HepG2 (cell line): ENCODE data around the gene VDR. TPM values are rescaled to one million over a fixed set of nuclear protein-coding genes. Genes with fewer than 3 reads are reported as not detected.

Experiments
- ATAC-seq: fragments of 200-7000 bp; cut with Tn5 transposase; 3 replicates; pipeline ENCODE4 v1.9.1; 2020; ENCODE audit warnings: mild to moderate bottlenecking, moderate library complexity
- BruUV-seq: library from RNA; stranded (reverse); fragments of 400-500 nt; replicated peaks from 2 replicates; lab custom pipeline; 2021; lab: Mats Ljungman, UMichigan
- CTCF ChIA-PET: fragments of 300-600 bp; formaldehyde crosslinking; extraction: SDS; loops from one replicate; lab custom pipeline; 2021; ENCODE audit warnings: low total read pairs, inconsistent platforms, low intra/inter-chr PET ratio; lab: Yijun Ruan, JAX
- POLR2A ChIA-PET: fragments of 350-600 bp; sonication (Branson Sonifier 250); formaldehyde crosslinking; loops from one replicate; lab custom pipeline; 2020; ENCODE audit warnings: antibody characterized with exemption, inconsistent platforms; lab: Yijun Ruan, JAX
- DNase-seq: peaks from one replicate; pipeline ENCODE4 v3.0.0-alpha.2; 2015; ENCODE audit warnings: low spot score
- FAIRE-seq: peaks from 3 replicates; lab custom pipeline; 2011; peaks lifted over from hg19 to GRCh38; lab: Jason Lieb, UNC
- H2AFZ ChIP-seq: one replicate; pipeline ENCODE4 v1.6.1; 2011; ENCODE audit warnings: low read length, inconsistent platforms
- H3K27ac ChIP-seq: fragments of 300-600 bp; 3 replicates; pipeline ENCODE4 v1.8.0; 2011; ENCODE audit warnings: mixed run types, mild to moderate bottlenecking, mixed read lengths, low read length, inconsistent platforms; ENCODE audit not compliant: insufficient read depth; ENCODE audit errors: extremely low read length
- H3K27me3 ChIP-seq, 2 experiments: fragments of 200-600 bp in 1 of 2; 2 replicates in 1 of 2; 3 replicates in 1 of 2; pipeline versions ENCODE4 v1.6.0 to v1.8.0; 2011; ENCODE audit warnings: low read length in 2 of 2, mild to moderate bottlenecking in 2 of 2, moderate library complexity in 2 of 2, inconsistent platforms in 1 of 2; ENCODE audit not compliant: insufficient read depth in 2 of 2, control insufficient read depth in 1 of 2
- H3K36me3 ChIP-seq, 2 experiments: fragments of 200-600 bp in 1 of 2; replicated peaks in 1 of 2; 2 replicates in 1 of 2; 3 replicates in 1 of 2; pipeline versions ENCODE4 v1.5.1 to v1.8.0; 2011; ENCODE audit warnings: low read length in 2 of 2, inconsistent platforms in 1 of 2; ENCODE audit not compliant: insufficient read depth in 2 of 2, control insufficient read depth in 1 of 2
- H3K4me1 ChIP-seq: 2 replicates; pipeline ENCODE4 v1.5.1; 2012; ENCODE audit warnings: low read length, inconsistent platforms; ENCODE audit not compliant: insufficient read depth
- H3K4me2 ChIP-seq: 2 replicates; pipeline ENCODE4 v1.6.0; 2011; ENCODE audit warnings: low read depth, low read length, inconsistent platforms
- H3K4me3 ChIP-seq, 3 experiments: fragments of 200-600 bp in 1 of 3; sonication (generic), shearing (Covaris generic) in 1 of 3; replicated peaks in 1 of 3; 2 replicates each; pipeline ENCODE4 v1.5.1; 2011 to 2016; ENCODE audit warnings: low read length in 3 of 3, inconsistent platforms in 2 of 3, low read depth in 2 of 3, mild to moderate bottlenecking in 2 of 3, control low read depth in 1 of 3, mixed read lengths in 1 of 3; ENCODE audit not compliant: insufficient read depth in 1 of 3
- H3K79me2 ChIP-seq: one replicate; pipeline ENCODE4 v1.6.1; 2011; ENCODE audit warnings: low read length, inconsistent platforms; ENCODE audit not compliant: insufficient read depth
- H3K9ac ChIP-seq: 2 replicates; pipeline ENCODE4 v1.6.0; 2011; ENCODE audit warnings: mild to moderate bottlenecking, low read depth, low read length, inconsistent platforms; ENCODE audit not compliant: insufficient read depth
- H3K9me3 ChIP-seq: 2 replicates; pipeline ENCODE4 v1.5.1; 2012; ENCODE audit warnings: mild to moderate bottlenecking, low read length
- H4K20me1 ChIP-seq: 2 replicates; pipeline ENCODE4 v1.6.0; 2011; ENCODE audit warnings: inconsistent platforms, mild to moderate bottlenecking, low read length, moderate library complexity; ENCODE audit not compliant: insufficient read depth
- BATF2 ChIP-seq: sonication (generic); formaldehyde crosslinking; IDR thresholded peaks from 2 replicates; pipeline ENCODE4 v1.8.0; 2022; ENCODE audit warnings: mild to moderate bottlenecking, missing genetic modification reagents, moderate library complexity
- CENPBD1 ChIP-seq: sonication (generic); formaldehyde crosslinking; IDR thresholded peaks from 2 replicates; pipeline ENCODE4 v1.8.0; 2022; ENCODE audit warnings: missing genetic modification reagents, low read depth, mild to moderate bottlenecking, borderline replicate concordance
- ELF4 ChIP-seq: sonication (generic); formaldehyde crosslinking; IDR thresholded peaks from 2 replicates; pipeline ENCODE4 v1.5.0; 2020; ENCODE audit warnings: missing genetic modification reagents, mild to moderate bottlenecking, moderate library complexity, borderline replicate concordance
- ELK4 ChIP-seq: sonication (generic); formaldehyde crosslinking; IDR thresholded peaks from 2 replicates; pipeline ENCODE4 v1.9.0; 2021; ENCODE audit warnings: missing genetic modification reagents, borderline replicate concordance
- ERF ChIP-seq: IDR thresholded peaks from 2 replicates; pipeline ENCODE4 v1.6.1; 2018; ENCODE audit warnings: missing biosample characterization, missing genetic modification reagents
- FOXP4 ChIP-seq: sonication (generic); formaldehyde crosslinking; IDR thresholded peaks from 2 replicates; pipeline ENCODE4 v1.4.0; 2020; ENCODE audit warnings: missing genetic modification reagents
- KMT2B ChIP-seq: IDR thresholded peaks from 2 replicates; pipeline ENCODE4 v1.6.1; 2016; ENCODE audit warnings: missing genetic modification reagents, missing compliant biosample characterization
- MTA3 ChIP-seq: sonication (generic); formaldehyde crosslinking; IDR thresholded peaks from 2 replicates; pipeline ENCODE4 v1.4.0; 2020; ENCODE audit warnings: missing genetic modification reagents
- RFX1 ChIP-seq: fragments of 450-650 bp; IDR thresholded peaks from 2 replicates; pipeline ENCODE4 v1.6.1; 2017
- RFX3 ChIP-seq: IDR thresholded peaks from 2 replicates; pipeline ENCODE4 v1.6.1; 2016; ENCODE audit warnings: missing biosample characterization, missing genetic modification reagents
- SALL1 ChIP-seq: sonication (generic); formaldehyde crosslinking; IDR thresholded peaks from 2 replicates; pipeline ENCODE4 v1.8.0; 2022; ENCODE audit warnings: mild to moderate bottlenecking, missing genetic modification reagents
- TFE3 ChIP-seq: IDR thresholded peaks from 2 replicates; pipeline ENCODE4 v1.6.1; 2016
- TRAFD1 ChIP-seq: sonication (generic); formaldehyde crosslinking; IDR thresholded peaks from 2 replicates; pipeline ENCODE4 v1.5.1; 2020; ENCODE audit warnings: missing genetic modification reagents, mild to moderate bottlenecking, borderline replicate concordance
- ZNF136 ChIP-seq: sonication (generic); formaldehyde crosslinking; IDR thresholded peaks from 2 replicates; pipeline ENCODE4 v1.8.1; 2022; ENCODE audit warnings: low read depth, mild to moderate bottlenecking, moderate library complexity, missing genetic modification reagents
- ZNF317 ChIP-seq: sonication (generic); formaldehyde crosslinking; IDR thresholded peaks from 2 replicates; pipeline ENCODE4 v1.5.0; 2020; ENCODE audit warnings: mild to moderate bottlenecking, missing genetic modification reagents
- ZNF562 ChIP-seq: sonication (generic); formaldehyde crosslinking; IDR thresholded peaks from 2 replicates; pipeline ENCODE4 v1.8.0; 2022; ENCODE audit warnings: missing genetic modification reagents, borderline replicate concordance
- ZNF619 ChIP-seq: sonication (generic); formaldehyde crosslinking; IDR thresholded peaks from 2 replicates; pipeline ENCODE4 v1.4.0; 2020; ENCODE audit warnings: mild to moderate bottlenecking, missing genetic modification reagents
- WGBS: methylation state at CpG from one replicate; pipeline ENCODE4 v1.1.6; 2017; ENCODE audit warnings: low lambda C conversion rate; 5-methylcytosine and 5-hydroxymethylcytosine counted together
- in situ Hi-C: cut with HindIII; loops from 2 replicates; pipeline ENCODE4 v1.10.0; 2017; ENCODE audit warnings: low pct_unique_long_range_greater_than_20kb; ENCODE audit not compliant: extremely low pct_ligation_motif_present
- intact Hi-C: fragments of 100-400 bp; cut with micrococcal nuclease; formaldehyde crosslinking; loops from one replicate; pipeline ENCODE4 v1.10.0; 2022; ENCODE audit not compliant: unreplicated experiment
- polyA plus RNA-seq, 8 experiments: library from polyadenylated mRNA; depleted of rRNA in 3 of 8; stranded (reverse) in 7 of 8; unstranded in 1 of 8; fragments of >200 nt; fragmentation: Illumina TruSeq in 4 of 8; extraction: Trizol in 4 of 8; gene quantifications; 2 replicates each; pipeline versions ENCODE4 v1.2.1 to v1.2.3, GENCODE V29; 2011 to 2016; ENCODE audit warnings: low read depth in 4 of 8, missing spikeins in 1 of 8, mixed read lengths in 1 of 8; ENCODE audit not compliant: insufficient read depth in 1 of 8
- total RNA-seq, 5 experiments: library from RNA; depleted of rRNA; stranded (reverse); fragments of >200 nt; fragmentation: Illumina TruSeq; extraction: Trizol; gene quantifications; 2 replicates each; pipeline ENCODE4 v1.2.3, GENCODE V29; 2016; ENCODE audit warnings: low read depth in 1 of 5

The VDR gene
- total and polyA plus RNA-seq, 2 of the 13 experiments (the other 11 are each of a cell fraction or from before 2014, with no cell fraction given) = 0.08 to 0.33 TPM

- TF ChIP-seq FOXP4 (CRISPR knock-in tag) (0 out of 2 replicates have a peak, but pooled peaks have one; percentile 34), ERF (CRISPR knock-in tag) (peak; percentile 63; the same call in 1 of the 2 replicates), TFE3 (CRISPR knock-in tag) (peak; percentile 22; the same call in 1 of the 2 replicates), ZNF136 (CRISPR knock-in tag) (no peak), CENPBD1 (CRISPR knock-in tag) (no peak), BATF2 (no peak)
Observed at GRCh38 chr12:47935184-47935583, 30.4 kb upstream of the VDR start (continued).

GRCh38 chr12:47931187-47931586, 26.4 kb upstream of the VDR start:
- ChIA-PET POLR2A (no interaction called here), CTCF (no interaction called here)
- DNase-seq (no peak), FAIRE-seq (no peak), ATAC-seq (no peak)
- H3K79me2 ChIP-seq = no peaks in the 10 kb centered on the region
- H3K36me3 ChIP-seq = no peaks in the 10 kb centered on the region
- peaks cover 2 to 7% of the 10 kb centered on the region in 2 experiments; a peak in 3 of 5 replicates for H3K27me3 ChIP-seq
- H3K4me3 ChIP-seq = no peak overlapping the region
- no peak overlapping the region for H3K27ac ChIP-seq
- no peaks in the 10 kb centered on the region for H3K9me3 ChIP-seq
- no peak overlapping the region for H3K9ac ChIP-seq
- no peak overlapping the region for H3K4me2 ChIP-seq
- H4K20me1 ChIP-seq = no peaks in the 10 kb centered on the region
- in situ Hi-C loops = no loop called here
- peaks cover 11% of the 10 kb centered on the region for H3K4me1 ChIP-seq
- no peak overlapping the region for H2AFZ ChIP-seq
- intact Hi-C loops = no loop called here
- 0% methylated on average over 1 of the region's 1 CpG for WGBS
- BruUV-seq = no TSS peak
- TF ChIP-seq MTA3 (no peak), ELK4 (no peak), TRAFD1 (CRISPR knock-in tag) (no peak), ZNF619 (CRISPR knock-in tag) (no peak), ZNF562 (CRISPR knock-in tag) (no peak), RFX1 (no peak), RFX3 (CRISPR knock-in tag) (no peak), KMT2B (CRISPR knock-in tag) (no peak), ZNF317 (CRISPR knock-in tag) (no peak), SALL1 (CRISPR knock-in tag) (no peak), ELF4 (CRISPR knock-in tag) (no peak)
